ENCODE data around the gene PIK3AP1.
"Not testable (repeated sequence)": the region's sequence is repeated elsewhere in the genome, so short reads cannot be mapped to it uniquely, and the experiment has no call there.

PIK3AP1 gene

DNA sequence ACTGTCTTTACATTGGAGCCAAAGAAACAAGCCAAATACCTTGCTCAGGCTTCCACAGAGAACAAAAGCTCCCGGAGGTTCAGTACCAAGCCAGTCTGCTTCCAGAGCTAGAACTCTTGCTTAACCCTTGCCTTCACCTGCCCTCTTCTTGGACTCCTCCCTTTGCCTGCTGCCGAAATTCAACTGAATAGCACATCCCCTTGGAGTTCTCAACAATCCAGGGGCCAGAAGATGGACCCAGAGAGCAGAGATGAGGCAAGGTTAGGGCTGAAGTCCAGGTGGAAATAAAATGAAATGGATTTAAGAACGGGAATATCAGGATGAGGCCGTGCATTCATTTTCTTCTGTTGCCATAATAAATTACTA is 876 bp upstream of the PIK3AP1 start:
- DNase-seq, result peak; percentile 49 to 51

DNA sequence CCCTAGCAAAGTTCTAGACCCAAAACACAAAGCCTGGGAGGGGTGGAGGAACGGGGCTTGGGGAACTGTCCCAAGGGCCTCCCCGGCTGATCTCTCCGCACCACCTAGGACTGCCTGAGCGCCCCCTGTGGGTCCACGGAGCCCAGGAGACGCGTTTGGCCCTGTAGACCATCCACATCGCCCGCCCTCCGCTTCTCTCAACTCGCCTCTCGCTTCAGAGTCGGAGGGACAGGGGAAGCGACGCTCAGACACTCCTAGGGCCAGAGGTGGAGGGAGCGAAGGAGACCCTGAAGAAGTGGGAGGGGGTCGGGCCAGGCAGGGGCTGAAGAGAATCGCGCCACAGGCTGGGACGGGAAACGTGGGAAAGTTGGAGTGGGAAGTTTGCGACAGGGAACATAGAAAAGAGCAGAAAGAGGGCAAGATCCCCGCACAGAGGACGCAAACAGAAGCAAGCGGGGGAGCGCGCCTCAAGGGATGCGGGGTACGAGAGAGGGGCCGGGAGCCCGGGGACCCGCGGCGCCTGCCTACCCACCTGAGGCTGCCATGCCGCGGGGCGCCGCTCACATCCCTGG is 378 bp downstream of the PIK3AP1 start:
- DNase-seq, result peak; percentile 14 to 68

- DNase-seq, result no peak
These were observed 1.1 kb downstream of the PIK3AP1 start for GRCh38 chr10:96719200-96719599.

DNA sequence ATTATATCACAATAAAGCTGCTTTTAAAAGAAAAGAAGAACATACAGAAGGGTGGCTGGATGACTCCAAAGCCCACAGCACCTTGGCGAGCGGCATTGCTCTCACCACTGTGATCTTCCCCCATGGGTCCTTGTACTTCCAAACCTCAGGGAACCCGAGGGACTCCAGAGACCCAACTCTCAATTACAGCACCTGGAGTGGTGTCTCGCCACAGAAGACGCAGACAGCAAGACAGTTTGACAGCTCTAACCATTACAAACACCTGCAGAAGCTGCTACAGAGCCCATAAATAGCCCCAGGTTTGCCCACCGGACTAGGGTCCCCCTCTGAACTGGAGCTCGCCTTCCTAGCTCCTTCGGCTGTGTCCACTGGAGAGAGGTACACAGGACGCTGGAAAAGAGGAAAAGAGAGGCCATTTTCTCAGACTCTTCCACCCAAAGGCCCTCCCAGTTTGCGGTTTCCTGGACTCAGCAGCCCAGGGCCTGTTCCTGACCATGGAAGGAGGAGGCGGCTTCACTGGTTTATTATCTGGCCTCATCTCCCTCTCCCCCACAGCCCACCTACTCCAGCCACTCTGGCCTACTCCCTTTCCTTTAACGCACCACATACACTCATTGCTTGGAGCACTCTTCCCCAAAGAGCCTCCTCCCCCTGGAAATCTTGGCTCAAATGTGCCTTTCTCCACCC is 1.9 kb downstream of the PIK3AP1 start:
- no peak for DNase-seq

- DNase-seq, result no peak
These were observed 3.9 kb downstream of the PIK3AP1 start for GRCh38 chr10:96716390-96716789.

GRCh38 chr10:96714746-96715255 is 5.5 kb downstream of the PIK3AP1 start:
- no peak for DNase-seq

DNA sequence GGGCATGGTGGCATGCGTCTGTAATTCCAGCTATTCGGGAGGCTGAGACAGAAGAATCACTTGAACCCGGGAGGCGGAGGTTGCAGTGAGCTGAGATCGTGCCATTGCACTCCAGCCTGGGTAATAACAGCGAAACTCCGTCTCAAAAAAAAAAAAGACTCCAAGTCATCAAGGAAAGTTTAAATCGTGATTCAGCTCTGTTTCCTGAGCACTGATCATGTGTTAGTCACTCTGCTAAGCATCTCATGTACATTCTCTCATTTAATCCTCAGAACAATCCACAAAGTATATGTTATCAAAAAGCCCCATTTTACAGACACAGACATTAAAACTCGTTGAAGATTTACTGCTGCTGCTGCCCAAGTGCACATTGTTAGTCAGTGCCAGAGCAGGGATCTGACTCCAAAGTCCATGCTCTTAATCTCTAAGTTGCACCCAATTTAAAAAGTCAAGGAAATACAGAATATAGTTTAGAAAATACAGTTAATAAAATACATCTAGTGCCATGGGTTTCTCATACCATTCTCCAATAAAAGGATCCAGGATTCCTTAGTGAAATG is 6.2 kb downstream of the PIK3AP1 start:
- no peak for DNase-seq

DNA sequence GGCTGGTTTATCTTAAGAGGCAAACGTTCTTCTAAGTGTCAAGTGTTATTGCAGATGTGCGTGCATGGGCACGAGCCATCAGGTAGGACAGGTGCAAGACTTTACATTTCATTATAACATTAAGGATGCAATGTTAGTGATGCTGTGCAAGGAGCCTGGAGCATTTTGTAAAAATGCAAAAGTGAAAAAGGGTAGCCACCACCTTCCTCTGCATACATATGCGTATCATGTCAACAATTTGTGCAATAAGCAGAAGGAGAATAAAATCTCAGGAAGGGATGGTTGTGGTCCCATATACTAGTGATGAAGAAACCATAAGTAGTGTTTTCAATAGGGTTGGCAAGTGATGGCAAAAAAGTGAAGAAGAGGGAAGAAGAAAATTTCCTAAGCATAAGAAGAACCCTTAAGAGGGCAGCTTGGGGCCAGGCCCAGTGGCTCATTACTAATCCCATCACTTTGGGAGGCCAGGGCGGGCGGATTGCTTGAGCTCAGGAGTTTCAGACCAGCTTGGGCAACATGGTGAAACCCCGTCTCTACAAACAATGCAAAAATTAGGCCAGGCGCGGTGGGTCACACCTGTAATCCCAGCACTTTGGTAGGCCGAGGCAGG is 7.5 kb downstream of the PIK3AP1 start:
- DNase-seq, result no peak

DNA sequence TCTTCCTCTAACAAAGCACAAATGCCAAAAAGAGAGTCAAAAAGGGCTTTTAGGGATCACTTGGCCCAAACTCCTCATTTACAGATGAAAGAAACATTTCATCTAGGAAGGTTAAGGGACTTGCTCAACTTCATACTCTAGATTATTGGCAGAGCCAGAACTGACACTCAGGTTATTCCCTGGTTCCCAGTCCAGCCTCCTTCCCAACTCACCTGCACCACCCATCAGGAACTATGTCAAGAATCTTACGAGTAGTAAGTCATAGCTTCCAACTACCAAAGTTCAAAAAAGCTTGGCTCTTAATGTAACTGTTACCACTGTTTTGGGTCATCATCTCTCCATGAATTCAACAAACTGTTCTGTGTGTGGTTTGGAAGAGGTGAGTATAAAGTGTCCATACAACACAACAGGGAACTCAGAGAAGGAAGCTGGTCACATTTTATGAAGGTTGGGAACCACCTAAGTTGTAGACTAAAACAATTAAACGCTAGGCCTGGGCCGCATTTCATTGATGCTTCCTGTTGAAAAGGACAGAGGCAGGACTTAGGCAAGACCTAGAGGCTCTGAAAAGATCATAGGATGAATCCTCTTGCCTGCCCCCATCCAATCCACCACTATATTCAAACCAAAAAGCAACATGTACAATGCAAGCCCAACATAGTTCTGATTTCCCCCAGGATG is 9.1 kb downstream of the PIK3AP1 start:
- no peak for DNase-seq

- DNase-seq, result no peak
These were observed 10.8 kb downstream of the PIK3AP1 start for GRCh38 chr10:96709525-96709924.

- DNase-seq, result no peak
These were observed 11.3 kb downstream of the PIK3AP1 start for GRCh38 chr10:96708996-96709395.

DNA sequence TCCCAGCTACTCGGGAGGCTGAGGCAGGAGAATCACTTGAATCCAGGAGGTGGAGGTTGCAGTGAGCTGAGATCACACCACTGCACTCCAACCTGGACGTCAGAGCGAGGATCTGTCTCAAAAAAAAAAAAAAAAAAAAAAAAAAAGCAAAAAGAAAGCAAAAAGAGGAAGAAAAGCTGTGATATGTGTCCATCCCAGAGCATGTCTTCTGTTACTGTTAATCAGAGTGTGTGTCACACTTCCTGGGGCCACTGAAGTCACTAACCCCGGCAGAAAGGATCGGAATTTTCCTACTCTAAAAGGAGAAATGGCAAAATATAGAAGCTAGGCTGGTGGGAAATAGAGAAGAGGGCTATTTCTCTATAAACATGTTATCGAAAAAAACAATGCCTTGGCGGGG is 11.9 kb downstream of the PIK3AP1 start:
- no peak for DNase-seq

- DNase-seq, result no peak
These were observed 13.9 kb downstream of the PIK3AP1 start for GRCh38 chr10:96706331-96706853.

GRCh38 chr10:96705134-96705533 is 15.2 kb downstream of the PIK3AP1 start:
- DNase-seq, result no peak

- no peak for DNase-seq
These were observed 15.8 kb downstream of the PIK3AP1 start for GRCh38 chr10:96704563-96704962.

- DNase-seq, result no peak
These were observed 17.0 kb downstream of the PIK3AP1 start for GRCh38 chr10:96703358-96703757.

DNA sequence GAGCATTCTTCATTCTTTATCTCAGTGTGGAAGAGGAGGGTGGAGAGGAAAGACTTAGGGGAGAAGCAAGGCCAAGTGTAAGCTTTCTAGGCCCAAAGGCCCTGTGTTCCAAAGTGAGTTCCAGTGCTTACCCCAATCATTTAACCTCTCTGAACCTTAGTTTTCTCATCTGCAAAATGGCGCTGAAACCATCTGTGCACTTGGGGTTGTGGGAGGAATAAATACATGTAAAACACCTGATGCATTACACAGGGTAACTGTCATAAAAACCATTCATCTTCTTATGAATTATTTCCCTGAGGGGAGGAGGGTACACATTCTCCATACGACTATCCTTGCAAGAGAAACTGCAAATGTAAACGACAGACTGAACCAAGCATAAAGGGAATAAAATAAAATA is 19.0 kb downstream of the PIK3AP1 start:
- no peak for DNase-seq

DNA sequence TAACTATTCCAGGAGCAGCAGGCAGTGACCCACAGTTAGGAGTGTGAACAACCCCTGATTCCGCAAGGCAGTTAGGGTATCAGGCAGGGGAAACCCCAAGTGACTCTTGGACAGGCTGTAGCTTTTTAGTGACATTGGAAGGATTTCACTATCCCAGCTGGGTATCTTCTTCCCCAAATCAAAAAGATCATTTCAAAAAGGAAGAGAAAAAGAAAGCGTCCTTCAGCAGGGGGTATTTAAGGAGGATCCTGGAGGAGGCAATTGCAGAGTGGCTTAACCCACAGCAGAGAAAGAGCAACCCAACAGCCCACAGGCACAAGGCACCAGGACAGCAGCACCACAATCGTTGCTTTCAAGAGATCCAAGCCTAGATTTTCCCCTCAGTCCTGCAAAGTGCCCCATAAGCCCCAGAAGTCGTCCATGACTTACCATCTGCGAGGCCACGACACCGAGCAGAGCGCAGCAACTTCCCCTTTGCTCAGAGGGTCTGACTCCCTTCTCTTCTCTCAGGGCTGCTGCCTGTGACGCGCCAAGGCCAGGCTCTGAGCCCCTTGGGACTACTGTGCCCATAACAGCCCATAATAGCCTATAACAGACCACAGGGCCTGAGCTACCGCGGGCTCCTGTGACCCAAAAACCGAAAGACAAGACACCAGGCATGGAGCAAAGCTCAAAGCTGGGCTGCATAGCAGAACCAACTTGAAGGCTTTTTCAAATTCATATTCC is 19.8 kb downstream of the PIK3AP1 start:
- no peak for DNase-seq

GRCh38 chr10:96699613-96700012 is 20.7 kb downstream of the PIK3AP1 start:
- no peak for DNase-seq

- DNase-seq, result not testable (repeated sequence)
These were observed 22.0 kb downstream of the PIK3AP1 start for GRCh38 chr10:96698305-96698704.

- DNase-seq, result no peak
These were observed 22.9 kb downstream of the PIK3AP1 start for GRCh38 chr10:96697438-96697837.

DNA sequence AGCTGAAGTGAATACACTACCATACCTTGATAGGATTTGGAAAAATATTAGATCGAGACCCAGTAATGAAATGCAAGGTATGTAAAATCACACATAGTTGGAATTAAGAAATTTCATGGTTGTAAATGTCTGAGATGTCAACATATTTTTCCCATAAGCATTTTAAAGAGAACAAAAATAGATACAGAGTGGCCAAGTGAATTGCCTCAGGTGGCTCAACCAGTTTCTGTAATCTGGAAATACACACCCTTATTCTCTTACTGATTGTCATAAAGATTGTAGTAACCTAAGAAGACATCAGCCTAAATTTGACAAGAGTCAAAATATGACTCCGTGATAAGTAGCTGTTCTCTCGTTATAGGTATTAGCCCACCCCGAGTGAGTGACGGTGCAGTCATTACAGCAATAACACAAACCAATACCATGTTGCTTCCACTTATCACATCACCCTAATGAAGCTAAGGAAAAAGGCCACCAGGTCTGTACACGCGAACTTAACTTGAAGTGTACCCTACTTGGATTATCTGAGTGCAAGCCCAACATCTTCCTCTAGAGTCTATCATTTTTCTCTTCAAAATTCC is 23.4 kb downstream of the PIK3AP1 start:
- no peak for DNase-seq
